Heart right ventricle (tissue), 16 donors: ENCODE measurements around the gene DCHS2. TPM values are rescaled to one million over a fixed set of nuclear protein-coding genes. Genes with fewer than 3 reads are reported as not detected.

Experiments used
- ATAC-seq, 8 donors: fragments of 200-7000 bp; cut with Tn5 transposase; one replicate each; pipeline ENCODE4 v1.9.1; 2020; ENCODE audit warnings: mild to moderate bottlenecking in 8 of 8, moderate library complexity in 8 of 8, moderate number of reproducible peaks in 1 of 8
- DNase-seq, 2 donors: peaks; one replicate each; pipeline ENCODE4 v3.0.0-alpha.2; 2020
- H3K27ac ChIP-seq, 10 donors: fragments of 200-600 bp; sonication (generic) in 2 of 10; one replicate each; pipeline versions ENCODE4 v1.5.0 to v1.8.0; 2020 to 2022; ENCODE audit warnings: mild to moderate bottlenecking in 3 of 10
- H3K27me3 ChIP-seq, 7 donors: fragments of 200-600 bp; one replicate each; pipeline ENCODE4 v1.8.0; 2021 to 2022; ENCODE audit warnings: mild to moderate bottlenecking in 2 of 7
- H3K36me3 ChIP-seq, 9 donors: fragments of 200-600 bp; sonication (generic) in 1 of 9; one replicate each; pipeline versions ENCODE4 v1.5.0 to v1.8.0; 2020 to 2022; ENCODE audit warnings: mild to moderate bottlenecking in 2 of 9
- H3K4me1 ChIP-seq, 9 donors: fragments of 200-600 bp; sonication (generic) in 1 of 9; one replicate each; pipeline versions ENCODE4 v1.5.0 to v1.8.0; 2020 to 2022; ENCODE audit warnings: mild to moderate bottlenecking in 4 of 9
- H3K4me3 ChIP-seq, 10 donors: fragments of 200-600 bp; sonication (generic) in 2 of 10; one replicate each; pipeline versions ENCODE4 v1.5.0 to v1.8.0; 2020 to 2022; ENCODE audit warnings: mild to moderate bottlenecking in 7 of 10, moderate library complexity in 2 of 10
- H3K9me3 ChIP-seq, 11 donors: fragments of 200-600 bp in 10 of 11; sonication (generic) in 2 of 11; one replicate each; pipeline versions ENCODE4 v1.5.0 to v1.8.0; 2013 to 2022; ENCODE audit warnings: mild to moderate bottlenecking in 2 of 11, control low read depth in 1 of 11, moderate library complexity in 1 of 11
- CTCF ChIP-seq, 9 donors: fragments of 200-600 bp; sonication (generic) in 2 of 9; IDR thresholded peaks; one replicate each; pipeline versions ENCODE4 v1.5.0 to v1.8.0; 2021 to 2022; ENCODE audit warnings: antibody characterized with exemption in 9 of 9, mild to moderate bottlenecking in 5 of 9, moderate library complexity in 1 of 9
- WGBS, 2 donors: extraction: QIAGEN DNeasy Blood & Tissue Kit; methylation state at CpG; one replicate each; pipeline ENCODE4 v1.1.7; 2013; ENCODE audit warnings: inconsistent platforms in 1 of 2; 5-methylcytosine and 5-hydroxymethylcytosine counted together
- intact Hi-C, 10 donors: fragments of 100-400 bp; cut with DNase I; formaldehyde crosslinking; loops; one replicate each; pipeline versions ENCODE4 v1.11.1 to v1.14.2; 2022
- polyA plus RNA-seq, 2 donors: library from polyadenylated mRNA; stranded (reverse); fragments of 200-250 nt; gene quantifications; one replicate each; pipeline ENCODE4 v1.2.3, GENCODE V29; 2013
- total RNA-seq, 10 donors: library from RNA; stranded (reverse); fragmentation: NEBNext Ultra II Directional in 3 of 10; extraction: Animal tissue kit (Norgen Biotek cat#: 25700) in 3 of 10; gene quantifications; one replicate each; pipeline versions ENCODE4 v1.2.1 to v1.2.4, GENCODE V29; 2021 to 2023
- donor health status: Arrhythmogenic right ventricular cardiomyopathy.
- donor health status: ischemic (EF 13 %, LVEDD 7.1; RV severe dilation, severe dysfunction).
- donor health status: healthy with polysubstance abuse.
- donor health status: DM: no; HTN: yes; CAD: no.
- donor health status: DM: no; HTN: no; CAD: no.
- donor health status: ischemic (EF 25% LVEDD 6.9; RV normal size, moderate dysfunction).
- donor health status: ischemic (EF 25% LVEDD 5.7; RV mildly dilated, moderate dysfunction).
- donor health status: healthy.
- donor health status: DM: yes; HTN: yes; CAD: no.
- donor health status: Ischemic cardiomyopathy.
- donor health status: ischemic (EF 35%, LVEDD 5.7; RV mildly dilated, moderate dysfunction).
- donor health status: nonischemic (EF 11% LVEDD 7.7; RV severe dilation, severe dysfunction).
- donor health status: DM: yes; HTN: yes; CAD: no.
- donor health status: PGD.
- donor health status: ischemic (EF 29% LVEDD 5.4; RV normal size, mild dysfunction).
- donor health status: nonischemic (EF 23%, LVEDD 6.1; RV moderate dilation, normal function).

DCHS2 gene
- total and polyA plus RNA-seq, 12 donors, result under 0.01 to 0.14 (median 0.04) TPM; not detected in 7

GRCh38 chr4:154527308-154527707 is 35.7 kb upstream of the DCHS2 start:
- Histone ChIP-seq H3K27me3 (peaks cover 0 to 14% (median 5%) of the 10 kb centered on the region in 7 donors), H3K9me3 (no peaks in the 10 kb centered on the region), H3K4me3 (no peak overlapping the region), H3K27ac (no peak overlapping the region), H3K4me1 (peaks cover 0 to 4% (median 0%) of the 10 kb centered on the region in 9 donors), H3K36me3 (no peaks in the 10 kb centered on the region)
- ATAC-seq, result no peak
- DNase-seq, result no peak
- no peak for TF ChIP-seq CTCF (IDR thresholded peaks at IDR 0.05)
- intact Hi-C loops, result no loop called here
- 82 to 87% methylated on average over 4 of the region's 4 CpGs for WGBS, 2 donors

GRCh38 chr4:154526151-154526550 is 34.6 kb upstream of the DCHS2 start:
- no peak for ATAC-seq

GRCh38 chr4:154521607-154522006 is 30.0 kb upstream of the DCHS2 start:
- Histone ChIP-seq H3K4me1 (no peaks in the 10 kb centered on the region), H3K27ac (no peak overlapping the region), H3K36me3 (no peaks in the 10 kb centered on the region), H3K4me3 (no peak overlapping the region), H3K27me3 (peaks cover 0 to 10% (median 5%) of the 10 kb centered on the region in 7 donors), H3K9me3 (no peaks in the 10 kb centered on the region)
- TF ChIP-seq CTCF (IDR thresholded peaks at IDR 0.05), result no peak
- intact Hi-C loops, result no loop called here
- DNase-seq (no peak), ATAC-seq (no peak)

More at GRCh38 chr4:154526151-154526550, 34.6 kb upstream of the DCHS2 start:
- WGBS, 2 donors, result 61 to 74% methylated on average over 2 of the region's 2 CpGs
- Histone ChIP-seq H3K36me3 (no peaks in the 10 kb centered on the region), H3K9me3 (no peaks in the 10 kb centered on the region), H3K27me3 (peaks cover 0 to 14% (median 5%) of the 10 kb centered on the region in 7 donors), H3K27ac (no peak overlapping the region), H3K4me1 (peaks cover 0 to 4% (median 0%) of the 10 kb centered on the region in 9 donors), H3K4me3 (no peak overlapping the region)
- intact Hi-C loops, result no loop called here
- no peak for TF ChIP-seq CTCF (IDR thresholded peaks at IDR 0.05)
- no peak for DNase-seq

- ATAC-seq (no peak), DNase-seq (no peak)
- Histone ChIP-seq H3K27me3 (peaks cover 0 to 26% (median 12%) of the 10 kb centered on the region in 7 donors), H3K36me3 (no peaks in the 10 kb centered on the region), H3K4me1 (no peaks in the 10 kb centered on the region), H3K27ac (no peak overlapping the region), H3K4me3 (no peak overlapping the region), H3K9me3 (no peaks in the 10 kb centered on the region)
- 32 to 35% methylated on average over 4 of the region's 4 CpGs for WGBS, 2 donors
- no peak for TF ChIP-seq CTCF (IDR thresholded peaks at IDR 0.05)
- intact Hi-C loops, result no loop called here
Observed at GRCh38 chr4:154519214-154519613, 27.6 kb upstream of the DCHS2 start.
